MM.1S (cell line): Measurements from ENCODE around the gene EID2B.

Experiments used
- DNase-seq: peaks from one replicate; pipeline ENCODE4 v3.0.0-alpha.2; 2015
- H2AFZ ChIP-seq: fragments of 300-600 bp; sonication (generic); 2 replicates; pipeline ENCODE4 v1.6.0; 2016; ENCODE audit warnings: antibody characterized with exemption, low read length
- H3F3A ChIP-seq: fragments of 300-600 bp; sonication (generic); 2 replicates; pipeline ENCODE4 v1.6.1; 2016; ENCODE audit warnings: mild to moderate bottlenecking, antibody characterized with exemption, low read length, moderate library complexity, mixed read lengths; ENCODE audit not compliant: insufficient read depth
- H3K27ac ChIP-seq: fragments of 300-600 bp; sonication (generic); 2 replicates; pipeline ENCODE4 v1.5.1; 2016; ENCODE audit warnings: mild to moderate bottlenecking, low read length
- H3K27me3 ChIP-seq: fragments of 300-600 bp; sonication (generic); replicated peaks from 2 replicates; pipeline ENCODE4 v1.6.0; 2016; ENCODE audit warnings: low read length; ENCODE audit not compliant: insufficient read depth
- H3K36me3 ChIP-seq: fragments of 300-600 bp; sonication (generic); replicated peaks from 2 replicates; pipeline ENCODE4 v1.6.1; 2016; ENCODE audit warnings: mild to moderate bottlenecking, low read length, mixed read lengths; ENCODE audit not compliant: insufficient read depth
- H3K4me1 ChIP-seq: fragments of 300-600 bp; sonication (generic); 2 replicates; pipeline ENCODE4 v1.6.1; 2016; ENCODE audit warnings: low read length, mixed read lengths
- H3K4me2 ChIP-seq: fragments of 300-600 bp; sonication (generic); 2 replicates; pipeline ENCODE4 v1.6.0; 2016; ENCODE audit warnings: low read depth, low read length
- H3K4me3 ChIP-seq: fragments of 300-600 bp; sonication (generic); 2 replicates; pipeline ENCODE4 v1.5.1; 2016; ENCODE audit warnings: low read length, mixed read lengths
- H3K79me2 ChIP-seq: fragments of 300-600 bp; sonication (generic); 2 replicates; pipeline ENCODE4 v1.6.1; 2016; ENCODE audit warnings: mixed run types, low read length, mixed read lengths
- H3K9ac ChIP-seq: fragments of 300-600 bp; sonication (generic); 2 replicates; pipeline ENCODE4 v1.6.1; 2016; ENCODE audit warnings: low read length, mixed read lengths
- H3K9me2 ChIP-seq: fragments of 300-600 bp; sonication (generic); replicated peaks from 2 replicates; pipeline ENCODE4 v1.6.1; 2016; ENCODE audit warnings: mild to moderate bottlenecking, low read length, mixed read lengths; ENCODE audit not compliant: insufficient read depth
- H3K9me3 ChIP-seq: fragments of 300-600 bp; sonication (generic); replicated peaks from 2 replicates; pipeline ENCODE4 v1.6.1; 2016; ENCODE audit warnings: mild to moderate bottlenecking, low read length, mixed read lengths; ENCODE audit not compliant: insufficient read depth
- H4K20me1 ChIP-seq: fragments of 300-600 bp; sonication (generic); 2 replicates; pipeline ENCODE4 v1.6.1; 2016; ENCODE audit warnings: mild to moderate bottlenecking, low read length, moderate library complexity, mixed read lengths; ENCODE audit not compliant: insufficient read depth
- CTCF ChIP-seq: fragments of 300-600 bp; sonication (generic); IDR thresholded peaks from 2 replicates; pipeline ENCODE4 v1.5.1; 2016; ENCODE audit warnings: antibody characterized with exemption, low read length, mixed read lengths
- EZH2 ChIP-seq: fragments of 300-600 bp; sonication (generic); optimal IDR thresholded peaks from 2 replicates; pipeline ENCODE3; 2017; ENCODE audit warnings: low read depth, mild to moderate bottlenecking, antibody characterized with exemption, low read length, mixed read lengths
- EZH2phosphoT487 ChIP-seq: fragments of 300-600 bp; sonication (generic); IDR thresholded peaks from 2 replicates; pipeline ENCODE4 v1.6.1; 2018; ENCODE audit warnings: antibody characterized with exemption, low read length

Gene EID2B

GRCh38 chr19:39499932-39500331, 32.7 kb downstream of the EID2B start:
- H4K20me1 ChIP-seq = no peaks in the 10 kb centered on the region
- H3K9me3 ChIP-seq = no peaks in the 10 kb centered on the region
- no peak overlapping the region for H3K4me3 ChIP-seq
- TF ChIP-seq EZH2phosphoT487 = no peak
- TF ChIP-seq EZH2 = no peak
- no peak for TF ChIP-seq CTCF
- H3K4me1 ChIP-seq = peaks cover 14% of the 10 kb centered on the region; the same call in 1 of the 2 replicates
- H3F3A ChIP-seq = no peaks in the 10 kb centered on the region
- no peaks in the 10 kb centered on the region for H3K9me2 ChIP-seq
- H3K9ac ChIP-seq = no peak overlapping the region
- H3K4me2 ChIP-seq = no peak overlapping the region
- peaks cover 83% of the 10 kb centered on the region for H3K27me3 ChIP-seq
- no peaks in the 10 kb centered on the region for H3K36me3 ChIP-seq
- DNase-seq = no peak
- H3K27ac ChIP-seq = no peak overlapping the region
- H3K79me2 ChIP-seq = no peaks in the 10 kb centered on the region
- no peak overlapping the region for H2AFZ ChIP-seq

- no peaks in the 10 kb centered on the region for H3K9me3 ChIP-seq
- no peak within 1 kb of the TSS for H3K27ac ChIP-seq
- H3K9ac ChIP-seq = no peak within 1 kb of the TSS
- DNase-seq = no peak
- H2AFZ ChIP-seq = peak within 1 kb of the TSS; percentile 33
- TF ChIP-seq CTCF = no peak
- no peak for TF ChIP-seq EZH2
- no peak for TF ChIP-seq EZH2phosphoT487
- no peaks in the 10 kb centered on the region for H3K9me2 ChIP-seq
- peak within 1 kb of the TSS; percentile 86 for H3K4me2 ChIP-seq
- no peaks in the 10 kb centered on the region for H4K20me1 ChIP-seq
- H3K27me3 ChIP-seq = peaks cover 76% of the 10 kb centered on the region
- no peaks in the 10 kb centered on the region for H3K36me3 ChIP-seq
- peak within 1 kb of the TSS; percentile 44 for H3K4me3 ChIP-seq
- H3K79me2 ChIP-seq = no peaks in the 10 kb centered on the region
- peaks cover 14% of the 10 kb centered on the region; the same call in 1 of the 2 replicates for H3K4me1 ChIP-seq
- H3F3A ChIP-seq = no peaks in the 10 kb centered on the region
Measured at GRCh38 chr19:39498798-39499642, 33.6 kb downstream of the EID2B start, which contains the start of gene DLL3. Gene DLL3, plus strand, starts transcription at chr19:39498947. Its CDS starts 28 bp downstream, at chr19:39498975.

- Histone ChIP-seq H2AFZ (peak overlapping the region; percentile 33), H4K20me1 (no peaks in the 10 kb centered on the region), H3K9ac (no peak overlapping the region), H3K27me3 (peaks cover 67% of the 10 kb centered on the region), H3K36me3 (no peaks in the 10 kb centered on the region), H3K9me2 (no peaks in the 10 kb centered on the region), H3K4me2 (peak overlapping the region; percentile 86), H3K9me3 (no peaks in the 10 kb centered on the region), H3K79me2 (no peaks in the 10 kb centered on the region), H3F3A (no peaks in the 10 kb centered on the region), H3K4me1 (peaks cover 13% of the 10 kb centered on the region; the same call in 1 of the 2 replicates), H3K27ac (no peak overlapping the region), H3K4me3 (peak overlapping the region; percentile 44)
- TF ChIP-seq EZH2phosphoT487 (no peak), CTCF (peak; percentile 35; the same call in 1 of the 2 replicates), EZH2 (no peak)
- DNase-seq = peak; percentile 27
Measured at GRCh38 chr19:39497996-39498797, 34.5 kb downstream of the EID2B start.
